ENCODE data around the gene C3orf20. TPM values are rescaled to one million over a fixed set of nuclear protein-coding genes. Genes with fewer than 3 reads are reported as not detected.

C3orf20 gene
- total and polyA plus RNA-seq, 2 experiments from 2014 or later, result not detected

GRCh38 chr3:14633417-14633816 lies 41.5 kb upstream of the C3orf20 start:
- Histone ChIP-seq H3K27me3 (replicated peaks; ENCODE audit: insufficient read depth) (no peaks in the 10 kb centered on the region), H3K27ac (no peak overlapping the region), H3K9me3 (ENCODE audit: low read depth) (no peaks in the 10 kb centered on the region), H3K36me3 (ENCODE audit: low read depth) (no peaks in the 10 kb centered on the region), H3K79me2 (ENCODE audit: insufficient read depth) (no peaks in the 10 kb centered on the region), H4K20me1 (ENCODE audit: insufficient read depth) (no peaks in the 10 kb centered on the region), H3K4me2 (ENCODE audit: unreplicated experiment) (no peak overlapping the region), H3K9ac (no peak overlapping the region), H3K4me3 (no peak overlapping the region), H3K9me2 (ENCODE audit: insufficient read depth) (no peaks in the 10 kb centered on the region), H3K4me1 (ENCODE audit: insufficient read depth) (0 out of 2 replicates have a peak, but pooled peaks cover 9% of the 10 kb centered on the region), H2AFZ (no peak overlapping the region), H3F3A (ENCODE audit: insufficient read depth) (peaks cover 13% of the 10 kb centered on the region)
- WGBS, 2 experiments (ENCODE audit: low coverage in 1 of 2, low lambda C conversion rate in 2 of 2, missing lambda C conversion rate in 2 of 2), result 91 to 92% methylated on average over 6 of the region's 6 CpGs
- no peak for TF ChIP-seq EZH2phosphoT487 (IDR thresholded peaks at IDR 0.05; ENCODE audit: insufficient read depth, low read depth)
- TF ChIP-seq EZH2 (IDR thresholded peaks at IDR 0.05; ENCODE audit: insufficient read depth, poor library complexity, severe bottlenecking), result no peak
- in situ Hi-C loops (cut with MboI), result no loop called here
- no peak for DNase-seq

GRCh38 chr3:14633819-14634424 lies 41.0 kb upstream of the C3orf20 start:
- no peak overlapping the region for H3K27ac ChIP-seq
- H4K20me1 ChIP-seq (ENCODE audit: insufficient read depth), result no peaks in the 10 kb centered on the region
- no peak overlapping the region for H2AFZ ChIP-seq
- WGBS, 2 experiments (ENCODE audit: low coverage in 1 of 2, low lambda C conversion rate in 2 of 2, missing lambda C conversion rate in 2 of 2), result 38 to 40% methylated on average over 8 of the region's 8 CpGs
- H3K4me2 ChIP-seq (ENCODE audit: unreplicated experiment), result no peak overlapping the region
- no peaks in the 10 kb centered on the region for H3K79me2 ChIP-seq (ENCODE audit: insufficient read depth)
- no peaks in the 10 kb centered on the region for H3K9me3 ChIP-seq (ENCODE audit: low read depth)
- peak; percentile 76 for DNase-seq
- no peaks in the 10 kb centered on the region for H3K9me2 ChIP-seq (ENCODE audit: insufficient read depth)
- no peak overlapping the region for H3K9ac ChIP-seq
- no peak overlapping the region for H3K4me3 ChIP-seq
- H3K36me3 ChIP-seq (ENCODE audit: low read depth), result no peaks in the 10 kb centered on the region
- TF ChIP-seq EZH2phosphoT487 (IDR thresholded peaks at IDR 0.05; ENCODE audit: insufficient read depth, low read depth) (no peak), EZH2 (IDR thresholded peaks at IDR 0.05; ENCODE audit: insufficient read depth, poor library complexity, severe bottlenecking) (no peak)
- in situ Hi-C loops (cut with MboI), result no loop called here
- no peaks in the 10 kb centered on the region for H3K27me3 ChIP-seq (replicated peaks; ENCODE audit: insufficient read depth)
- H3F3A ChIP-seq (ENCODE audit: insufficient read depth), result peaks cover 13% of the 10 kb centered on the region
- 0 out of 2 replicates have a peak, but pooled peaks cover 9% of the 10 kb centered on the region for H3K4me1 ChIP-seq (ENCODE audit: insufficient read depth)

GRCh38 chr3:14634763-14635400 lies 40.1 kb upstream of the C3orf20 start:
- in situ Hi-C loops (cut with MboI), result no loop called here
- 30 to 32% methylated on average over 4 of the region's 4 CpGs for WGBS, 2 experiments (ENCODE audit: low coverage in 1 of 2, low lambda C conversion rate in 2 of 2, missing lambda C conversion rate in 2 of 2)
- Histone ChIP-seq H3K9ac (no peak overlapping the region), H3K79me2 (ENCODE audit: insufficient read depth) (no peaks in the 10 kb centered on the region), H4K20me1 (ENCODE audit: insufficient read depth) (no peaks in the 10 kb centered on the region), H3K36me3 (ENCODE audit: low read depth) (no peaks in the 10 kb centered on the region), H3K4me3 (no peak overlapping the region), H3K27me3 (replicated peaks; ENCODE audit: insufficient read depth) (no peaks in the 10 kb centered on the region), H3K4me2 (ENCODE audit: unreplicated experiment) (no peak overlapping the region), H3K9me2 (ENCODE audit: insufficient read depth) (no peaks in the 10 kb centered on the region), H3K9me3 (ENCODE audit: low read depth) (no peaks in the 10 kb centered on the region), H2AFZ (peak overlapping the region; percentile 49; the same call in 1 of the 2 replicates), H3F3A (ENCODE audit: insufficient read depth) (peaks cover 13% of the 10 kb centered on the region), H3K4me1 (ENCODE audit: insufficient read depth) (0 out of 2 replicates have a peak, but pooled peaks cover 9% of the 10 kb centered on the region), H3K27ac (peak overlapping the region; percentile 30; the same call in 1 of the 2 replicates)
- no peak for TF ChIP-seq EZH2 (IDR thresholded peaks at IDR 0.05; ENCODE audit: insufficient read depth, poor library complexity, severe bottlenecking)
- TF ChIP-seq EZH2phosphoT487 (IDR thresholded peaks at IDR 0.05; ENCODE audit: insufficient read depth, low read depth), result no peak
- DNase-seq, result peak; percentile 78

DNA sequence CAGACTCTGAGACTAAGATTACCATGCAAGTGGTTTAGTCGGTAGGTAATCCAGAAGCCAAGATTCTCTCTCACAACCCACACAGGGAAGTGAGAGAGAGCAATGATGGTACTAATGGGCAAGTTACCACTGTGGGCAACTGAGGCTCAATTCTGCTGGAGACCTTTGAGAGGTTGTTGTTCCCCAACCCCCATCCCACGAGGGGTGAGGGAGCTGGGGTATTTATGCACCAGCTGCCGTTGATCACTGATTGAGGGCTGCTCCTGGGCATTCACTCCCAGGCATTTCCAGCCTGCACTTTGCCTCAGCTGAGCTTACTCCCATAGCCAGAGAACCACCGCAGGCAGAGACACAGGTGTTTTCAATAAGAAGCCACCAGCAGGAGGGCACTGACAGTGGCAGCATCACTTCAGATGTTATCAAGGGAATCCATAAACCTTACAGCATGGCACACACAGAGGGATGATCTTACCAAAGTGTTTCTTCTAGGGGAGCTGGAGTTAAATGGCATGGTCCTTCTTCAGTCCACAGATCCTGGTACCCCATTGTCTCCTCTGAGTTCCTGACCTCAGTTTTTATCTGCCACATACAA lies 38.3 kb upstream of the C3orf20 start:
- Histone ChIP-seq H4K20me1 (ENCODE audit: insufficient read depth) (no peaks in the 10 kb centered on the region), H3K9me3 (ENCODE audit: low read depth) (no peaks in the 10 kb centered on the region), H3K4me2 (ENCODE audit: unreplicated experiment) (no peak overlapping the region), H3K27ac (no peak overlapping the region), H3K27me3 (replicated peaks; ENCODE audit: insufficient read depth) (no peaks in the 10 kb centered on the region), H2AFZ (no peak overlapping the region), H3K79me2 (ENCODE audit: insufficient read depth) (no peaks in the 10 kb centered on the region), H3F3A (ENCODE audit: insufficient read depth) (peaks cover 13% of the 10 kb centered on the region), H3K4me1 (ENCODE audit: insufficient read depth) (0 out of 2 replicates have a peak, but pooled peaks cover 9% of the 10 kb centered on the region), H3K9me2 (ENCODE audit: insufficient read depth) (no peaks in the 10 kb centered on the region), H3K36me3 (ENCODE audit: low read depth) (no peaks in the 10 kb centered on the region), H3K4me3 (no peak overlapping the region), H3K9ac (no peak overlapping the region)
- WGBS, 2 experiments (ENCODE audit: low coverage in 1 of 2, low lambda C conversion rate in 2 of 2, missing lambda C conversion rate in 2 of 2), result 44 to 56% methylated on average over 4 of the region's 4 CpGs
- TF ChIP-seq EZH2 (IDR thresholded peaks at IDR 0.05; ENCODE audit: insufficient read depth, poor library complexity, severe bottlenecking) (no peak), EZH2phosphoT487 (IDR thresholded peaks at IDR 0.05; ENCODE audit: insufficient read depth, low read depth) (no peak)
- DNase-seq, result no peak
- in situ Hi-C loops (cut with MboI), result no loop called here

Measured in GM23248 (cell line).